ENCODE measurements around the gene PADI2. TPM values are rescaled to one million over a fixed set of nuclear protein-coding genes. Genes with fewer than 3 reads are reported as not detected.

Gene PADI2
- polyA plus RNA-seq, 1 donor (not counting 4 experiments of a cell fraction or from before 2014, with no cell fraction given), result 0.13 TPM

GRCh38 chr1:17020502-17020901 lies 98.7 kb downstream of the PADI2 start:
- Histone ChIP-seq H2AFZ (ENCODE audit: control insufficient read depth, low read length) (no peak overlapping the region), H3K27ac (ENCODE audit: control insufficient read depth, insufficient read depth, low read length) (no peak overlapping the region), H3K9me3 (ENCODE audit: control insufficient read depth, low read depth, low read length) (no peaks in the 10 kb centered on the region), H3K4me2 (ENCODE audit: control insufficient read depth, extremely low read depth, insufficient read depth, low read depth, low read length) (no peak overlapping the region), H3K27me3 (ENCODE audit: control insufficient read depth, extremely low read depth, insufficient read depth, low read length) (no peaks in the 10 kb centered on the region), H3K36me3 (ENCODE audit: control insufficient read depth in 2 of 2, extremely low read depth in 1 of 2, insufficient read depth in 2 of 2, low read length in 2 of 2) (peaks cover 30 to 42% of the 10 kb centered on the region in 2 experiments), H3K9me1 (ENCODE audit: control insufficient read depth, extremely low read depth, insufficient read depth, low read length) (no peaks in the 10 kb centered on the region), H3K4me3 (ENCODE audit: control insufficient read depth in 2 of 3, extremely low read depth in 1 of 3, insufficient read depth in 2 of 3, low read depth in 1 of 3, low read length in 3 of 3) (no peak overlapping the region), H3K9ac (ENCODE audit: control insufficient read depth, extremely low read depth, insufficient read depth, low read length) (no peak overlapping the region), H3K4me1 (ENCODE audit: control insufficient read depth, extremely low read depth, insufficient read depth, low read length) (peaks cover 7% of the 10 kb centered on the region), H4K20me1 (ENCODE audit: control insufficient read depth, extremely low read depth, insufficient read depth, low read length) (no peaks in the 10 kb centered on the region), H3K79me2 (ENCODE audit: control insufficient read depth, insufficient read depth, low read length) (no peaks in the 10 kb centered on the region)
- FAIRE-seq (no peak), DNase-seq (ENCODE audit: low read depth, low spot score) (no peak)
- TF ChIP-seq CTCF (optimal IDR thresholded peaks at IDR 0.05 in 1 of 3, IDR thresholded peaks at IDR 0.05 in 1 of 3, conservative IDR thresholded peaks at IDR 0.05 in 1 of 3; ENCODE audit: extremely low read depth in 1 of 3, insufficient read depth in 2 of 3, low read length in 3 of 3) (no peak), EZH2 (IDR thresholded peaks at IDR 0.05; ENCODE audit: low read length) (no peak)
- dilution Hi-C loops (cut with MboI; ENCODE audit: extremely low pct_ligation_motif_present, low sequenced_read_pairs), result no loop called here

- H3K4me1 ChIP-seq (ENCODE audit: control insufficient read depth, extremely low read depth, insufficient read depth, low read length), result peaks cover 7% of the 10 kb centered on the region
- no peak for TF ChIP-seq EZH2 (IDR thresholded peaks at IDR 0.05; ENCODE audit: low read length)
- no peak for TF ChIP-seq CTCF (optimal IDR thresholded peaks at IDR 0.05 in 1 of 3, IDR thresholded peaks at IDR 0.05 in 1 of 3, conservative IDR thresholded peaks at IDR 0.05 in 1 of 3; ENCODE audit: extremely low read depth in 1 of 3, insufficient read depth in 2 of 3, low read length in 3 of 3)
- DNase-seq (ENCODE audit: low read depth, low spot score) (no peak), FAIRE-seq (no peak)
- H3K9ac ChIP-seq (ENCODE audit: control insufficient read depth, extremely low read depth, insufficient read depth, low read length), result no peak overlapping the region
- H3K27ac ChIP-seq (ENCODE audit: control insufficient read depth, insufficient read depth, low read length), result no peak overlapping the region
- no peaks in the 10 kb centered on the region for H4K20me1 ChIP-seq (ENCODE audit: control insufficient read depth, extremely low read depth, insufficient read depth, low read length)
- no peak overlapping the region for H2AFZ ChIP-seq (ENCODE audit: control insufficient read depth, low read length)
- dilution Hi-C loops (cut with MboI; ENCODE audit: extremely low pct_ligation_motif_present, low sequenced_read_pairs), result no loop called here
- no peak overlapping the region for H3K4me2 ChIP-seq (ENCODE audit: control insufficient read depth, extremely low read depth, insufficient read depth, low read depth, low read length)
- no peaks in the 10 kb centered on the region for H3K9me1 ChIP-seq (ENCODE audit: control insufficient read depth, extremely low read depth, insufficient read depth, low read length)
- H3K79me2 ChIP-seq (ENCODE audit: control insufficient read depth, insufficient read depth, low read length), result no peaks in the 10 kb centered on the region
- H3K27me3 ChIP-seq (ENCODE audit: control insufficient read depth, extremely low read depth, insufficient read depth, low read length), result no peaks in the 10 kb centered on the region
- peaks cover 27 to 41% of the 10 kb centered on the region in 2 experiments for H3K36me3 ChIP-seq (ENCODE audit: control insufficient read depth in 2 of 2, extremely low read depth in 1 of 2, insufficient read depth in 2 of 2, low read length in 2 of 2)
- no peaks in the 10 kb centered on the region for H3K9me3 ChIP-seq (ENCODE audit: control insufficient read depth, low read depth, low read length)
- H3K4me3 ChIP-seq (ENCODE audit: control insufficient read depth in 2 of 3, extremely low read depth in 1 of 3, insufficient read depth in 2 of 3, low read depth in 1 of 3, low read length in 3 of 3), result no peak overlapping the region
These were observed 100.4 kb downstream of the PADI2 start for GRCh38 chr1:17018849-17019248.
